ENCODE data around the gene PRUNE2.
A peak's percentile ranks its signal among the peaks of the same experiment; 100 is the strongest.
"Not testable (repeated sequence)": the region's sequence is repeated elsewhere in the genome, so short reads cannot be mapped to it uniquely, and the experiment has no call there.

PRUNE2 gene

DNA sequence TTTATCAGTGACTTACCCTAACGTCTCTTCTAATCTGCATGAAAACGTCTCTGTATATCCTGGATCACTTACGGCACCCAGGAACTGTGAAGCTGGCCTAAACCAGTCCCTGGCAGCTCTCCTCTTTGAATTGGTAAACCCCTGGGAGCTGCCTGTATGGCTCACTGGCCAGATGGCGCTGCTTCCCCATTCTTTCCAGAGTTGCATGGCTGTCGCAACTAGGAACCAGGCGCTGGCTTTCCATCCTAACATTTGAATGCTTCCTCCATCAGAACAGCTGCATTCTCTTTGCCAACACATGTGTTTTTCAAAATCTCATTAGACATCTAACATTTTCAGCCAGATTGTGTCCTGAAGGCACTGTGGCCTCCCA is 149.7 kb downstream of the PRUNE2 start:
- H3K9me3 ChIP-seq (ENCODE audit: severe bottlenecking), result no peaks in the 10 kb centered on the region
- H3K4me3 ChIP-seq (ENCODE audit: severe bottlenecking), result no peak overlapping the region
- no peaks in the 10 kb centered on the region for H3K4me1 ChIP-seq (ENCODE audit: insufficient read depth, poor library complexity, severe bottlenecking)
- H3K27ac ChIP-seq (ENCODE audit: poor library complexity, severe bottlenecking), result no peak overlapping the region
- H3K27me3 ChIP-seq (ENCODE audit: insufficient read depth, poor library complexity, severe bottlenecking), result no peaks in the 10 kb centered on the region
- H3K36me3 ChIP-seq (ENCODE audit: low read depth), result no peaks in the 10 kb centered on the region
- DNase-seq (ENCODE audit: low spot score), result no peak
- TF ChIP-seq, protein P1, sequence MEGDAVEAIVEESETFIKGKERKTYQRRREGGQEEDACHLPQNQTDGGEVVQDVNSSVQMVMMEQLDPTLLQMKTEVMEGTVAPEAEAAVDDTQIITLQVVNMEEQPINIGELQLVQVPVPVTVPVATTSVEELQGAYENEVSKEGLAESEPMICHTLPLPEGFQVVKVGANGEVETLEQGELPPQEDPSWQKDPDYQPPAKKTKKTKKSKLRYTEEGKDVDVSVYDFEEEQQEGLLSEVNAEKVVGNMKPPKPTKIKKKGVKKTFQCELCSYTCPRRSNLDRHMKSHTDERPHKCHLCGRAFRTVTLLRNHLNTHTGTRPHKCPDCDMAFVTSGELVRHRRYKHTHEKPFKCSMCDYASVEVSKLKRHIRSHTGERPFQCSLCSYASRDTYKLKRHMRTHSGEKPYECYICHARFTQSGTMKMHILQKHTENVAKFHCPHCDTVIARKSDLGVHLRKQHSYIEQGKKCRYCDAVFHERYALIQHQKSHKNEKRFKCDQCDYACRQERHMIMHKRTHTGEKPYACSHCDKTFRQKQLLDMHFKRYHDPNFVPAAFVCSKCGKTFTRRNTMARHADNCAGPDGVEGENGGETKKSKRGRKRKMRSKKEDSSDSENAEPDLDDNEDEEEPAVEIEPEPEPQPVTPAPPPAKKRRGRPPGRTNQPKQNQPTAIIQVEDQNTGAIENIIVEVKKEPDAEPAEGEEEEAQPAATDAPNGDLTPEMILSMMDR (IDR thresholded peaks at IDR 0.05; ENCODE audit: poor library complexity, severe bottlenecking), result peak; percentile 32
- peak; percentile 66; the same call in 2 of the 3 replicates for ATAC-seq (ENCODE audit: low read depth)

DNA sequence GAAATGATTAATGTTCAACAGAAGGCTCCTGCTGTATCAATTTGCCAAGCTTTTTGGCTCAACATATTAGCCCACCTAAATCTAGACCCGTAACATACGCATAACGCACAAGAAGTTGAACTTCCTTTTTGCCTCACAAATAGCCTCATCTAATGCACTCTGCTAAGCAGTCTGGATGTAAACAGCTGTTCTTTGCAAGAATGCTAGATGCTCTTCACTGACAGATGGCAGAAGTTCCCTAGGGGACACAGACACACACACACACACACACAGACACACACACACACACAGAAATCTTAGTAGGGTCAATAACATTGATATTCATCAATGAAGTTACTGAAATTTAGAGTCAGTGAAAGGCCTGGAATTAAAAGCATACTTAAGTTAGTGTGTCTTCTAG is 154.9 kb downstream of the PRUNE2 start:
- TF ChIP-seq, protein P1 (IDR thresholded peaks at IDR 0.05; ENCODE audit: poor library complexity, severe bottlenecking), result no peak
- no peaks in the 10 kb centered on the region for H3K9me3 ChIP-seq (ENCODE audit: severe bottlenecking)
- no peaks in the 10 kb centered on the region for H3K4me1 ChIP-seq (ENCODE audit: insufficient read depth, poor library complexity, severe bottlenecking)
- H3K27ac ChIP-seq (ENCODE audit: poor library complexity, severe bottlenecking), result no peak overlapping the region
- H3K4me3 ChIP-seq (ENCODE audit: severe bottlenecking), result no peak overlapping the region
- H3K27me3 ChIP-seq (ENCODE audit: insufficient read depth, poor library complexity, severe bottlenecking), result no peaks in the 10 kb centered on the region
- DNase-seq (ENCODE audit: low spot score), result no peak
- ATAC-seq (ENCODE audit: low read depth), result no peak
- H3K36me3 ChIP-seq (ENCODE audit: low read depth), result no peaks in the 10 kb centered on the region

DNA sequence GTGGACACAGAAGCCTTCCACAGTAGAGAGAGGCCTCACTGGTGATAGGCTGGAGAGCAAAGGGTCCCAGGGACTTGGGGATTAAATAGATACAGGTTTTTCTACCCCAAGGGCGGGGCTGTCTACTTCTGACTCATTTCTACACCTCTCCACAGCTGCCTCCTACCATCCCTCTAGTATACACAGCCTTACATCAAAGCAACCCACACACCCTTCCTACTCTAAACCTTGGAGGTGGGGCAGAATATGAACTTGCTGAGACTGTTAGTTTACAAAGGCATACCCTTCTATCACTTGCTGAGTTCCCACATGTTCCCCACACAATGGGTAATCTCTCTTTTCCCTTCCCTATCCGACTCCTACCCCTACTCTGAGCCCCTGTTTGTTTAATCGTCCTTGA is 161.6 kb downstream of the PRUNE2 start:
- H3K27ac ChIP-seq (ENCODE audit: poor library complexity, severe bottlenecking), result no peak overlapping the region
- no peaks in the 10 kb centered on the region for H3K27me3 ChIP-seq (ENCODE audit: insufficient read depth, poor library complexity, severe bottlenecking)
- H3K4me3 ChIP-seq (ENCODE audit: severe bottlenecking), result no peak overlapping the region
- DNase-seq (ENCODE audit: low spot score) (no peak), ATAC-seq (ENCODE audit: low read depth) (no peak)
- TF ChIP-seq, protein P1 (IDR thresholded peaks at IDR 0.05; ENCODE audit: poor library complexity, severe bottlenecking), result no peak
- H3K36me3 ChIP-seq (ENCODE audit: low read depth), result no peaks in the 10 kb centered on the region
- no peaks in the 10 kb centered on the region for H3K4me1 ChIP-seq (ENCODE audit: insufficient read depth, poor library complexity, severe bottlenecking)
- no peaks in the 10 kb centered on the region for H3K9me3 ChIP-seq (ENCODE audit: severe bottlenecking)

DNA sequence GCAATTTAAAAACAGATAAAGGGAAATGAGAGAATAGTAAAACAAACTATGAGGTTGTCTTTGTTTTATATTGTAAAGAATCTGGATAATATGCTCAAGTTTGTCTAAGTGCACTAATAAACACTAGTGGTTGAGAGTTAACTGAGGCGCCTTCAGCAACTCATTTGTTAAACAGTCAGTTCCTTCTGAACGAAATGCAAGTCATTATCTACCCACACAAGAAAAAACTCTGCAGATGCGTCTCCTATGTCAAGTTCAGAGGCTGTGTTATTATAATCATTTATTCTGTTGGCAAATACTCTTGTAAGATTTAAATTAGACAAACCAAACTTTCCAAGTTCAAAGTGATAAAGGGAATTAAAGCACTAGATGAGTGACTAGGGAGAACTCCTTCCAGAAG is 162.0 kb downstream of the PRUNE2 start:
- Histone ChIP-seq H3K4me1 (ENCODE audit: insufficient read depth, poor library complexity, severe bottlenecking) (no peaks in the 10 kb centered on the region), H3K27ac (ENCODE audit: poor library complexity, severe bottlenecking) (no peak overlapping the region), H3K27me3 (ENCODE audit: insufficient read depth, poor library complexity, severe bottlenecking) (no peaks in the 10 kb centered on the region), H3K36me3 (ENCODE audit: low read depth) (no peaks in the 10 kb centered on the region), H3K9me3 (ENCODE audit: severe bottlenecking) (no peaks in the 10 kb centered on the region), H3K4me3 (ENCODE audit: severe bottlenecking) (no peak overlapping the region)
- ATAC-seq (ENCODE audit: low read depth) (no peak), DNase-seq (ENCODE audit: low spot score) (no peak)
- TF ChIP-seq, protein P1 (IDR thresholded peaks at IDR 0.05; ENCODE audit: poor library complexity, severe bottlenecking), result no peak

DNA sequence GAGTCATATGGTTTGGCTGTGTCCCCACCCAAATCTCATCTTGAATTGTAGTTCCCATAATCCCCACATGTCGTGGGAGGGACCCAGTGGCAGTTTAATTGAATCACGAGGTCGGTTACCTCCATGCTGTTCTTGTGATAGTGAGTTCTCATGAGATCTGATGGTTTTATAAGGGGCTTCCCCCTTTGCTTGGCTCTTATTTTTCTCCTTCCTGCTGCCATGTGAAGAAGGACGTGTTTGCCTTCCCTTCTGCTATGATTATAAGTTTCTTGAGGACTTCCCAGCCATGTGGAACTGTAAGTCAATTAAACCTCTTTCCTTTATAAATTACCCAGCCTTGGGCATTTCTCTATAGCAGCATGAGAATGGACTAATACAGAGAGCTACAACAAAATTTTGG is 163.0 kb downstream of the PRUNE2 start:
- not testable (repeated sequence) for H3K27me3 ChIP-seq (ENCODE audit: insufficient read depth, poor library complexity, severe bottlenecking); H3K4me1 ChIP-seq (ENCODE audit: insufficient read depth, poor library complexity, severe bottlenecking); DNase-seq (ENCODE audit: low spot score); H3K27ac ChIP-seq (ENCODE audit: poor library complexity, severe bottlenecking); H3K36me3 ChIP-seq (ENCODE audit: low read depth); H3K4me3 ChIP-seq (ENCODE audit: severe bottlenecking); H3K9me3 ChIP-seq (ENCODE audit: severe bottlenecking); ATAC-seq (ENCODE audit: low read depth)

Data from RWPE2 (cell line).